Activated CD4-positive, alpha-beta T cell treated with anti-CD3 and anti-CD28 coated beads, Interleukin-2, amount 50 U/mL, for 1 hour (primary cell): ENCODE results near the gene MAP3K19.
"Not testable (repeated sequence)": the region's sequence is repeated elsewhere in the genome, so short reads cannot be mapped to it uniquely, and the experiment has no call there.

Experiments used
- DNase-seq: peaks from one replicate; pipeline ENCODE4 v3.0.0-alpha.2; 2020

MAP3K19 gene

GRCh38 chr2:134977104-134977503 lies 70.1 kb downstream of the MAP3K19 start:
- DNase-seq, result not testable (repeated sequence)

DNA sequence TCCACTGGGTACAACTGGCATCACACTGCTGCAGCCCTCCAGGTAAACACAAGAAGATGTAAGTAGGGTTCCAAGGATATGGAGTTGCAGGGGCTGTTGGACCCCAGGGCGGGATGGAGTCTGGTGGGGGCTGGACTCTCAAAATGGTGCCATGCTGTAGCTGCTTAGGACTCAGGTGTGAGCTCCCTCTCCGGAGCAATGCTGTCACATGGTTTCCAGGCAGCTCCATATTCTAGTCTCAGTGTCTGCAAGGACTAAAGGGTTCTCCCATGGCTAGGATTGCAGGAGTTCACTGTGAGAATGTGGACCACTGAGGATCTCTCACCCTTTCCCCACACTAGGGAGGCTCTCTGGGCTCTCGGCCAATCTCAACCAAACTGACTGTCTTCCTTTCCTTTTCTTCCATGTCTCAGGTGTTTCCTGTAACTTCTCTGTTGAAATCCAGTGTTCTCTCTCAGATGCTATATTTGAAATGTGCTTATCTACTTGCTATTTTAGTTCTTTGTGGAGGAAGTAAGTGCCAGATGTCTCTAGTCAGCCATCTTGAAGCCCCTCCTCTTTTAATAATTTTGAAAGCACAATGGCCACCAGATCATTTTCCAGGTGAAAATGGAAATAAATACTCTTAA lies 71.1 kb downstream of the MAP3K19 start:
- no peak for DNase-seq

- DNase-seq, result no peak
Observed at GRCh38 chr2:134975281-134976009, 71.8 kb downstream of the MAP3K19 start.

- no peak for DNase-seq
Observed at GRCh38 chr2:134973241-134974138, 73.8 kb downstream of the MAP3K19 start.

DNA sequence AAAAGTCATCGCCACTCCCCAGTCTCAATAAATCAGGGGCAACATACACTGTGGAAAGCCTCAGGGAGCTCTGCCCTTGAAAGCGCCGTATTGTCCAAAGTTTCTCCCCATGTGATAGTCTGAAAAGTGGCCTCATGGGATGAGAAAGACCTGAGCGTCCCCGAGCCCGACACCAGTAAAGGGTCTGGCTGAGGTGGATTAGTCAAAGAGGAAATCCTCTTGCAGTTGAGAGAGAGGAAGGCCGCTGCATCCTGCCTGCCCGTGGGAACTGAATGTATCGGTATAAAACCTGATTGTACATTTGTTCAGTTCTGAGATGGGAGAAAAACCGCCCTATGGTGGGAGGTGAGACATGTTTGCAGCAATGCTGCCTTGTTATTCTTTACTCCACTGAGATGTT lies 80.1 kb downstream of the MAP3K19 start:
- DNase-seq, result not testable (repeated sequence)

GRCh38 chr2:134957477-134957876 lies 89.8 kb downstream of the MAP3K19 start:
- no peak for DNase-seq

DNA sequence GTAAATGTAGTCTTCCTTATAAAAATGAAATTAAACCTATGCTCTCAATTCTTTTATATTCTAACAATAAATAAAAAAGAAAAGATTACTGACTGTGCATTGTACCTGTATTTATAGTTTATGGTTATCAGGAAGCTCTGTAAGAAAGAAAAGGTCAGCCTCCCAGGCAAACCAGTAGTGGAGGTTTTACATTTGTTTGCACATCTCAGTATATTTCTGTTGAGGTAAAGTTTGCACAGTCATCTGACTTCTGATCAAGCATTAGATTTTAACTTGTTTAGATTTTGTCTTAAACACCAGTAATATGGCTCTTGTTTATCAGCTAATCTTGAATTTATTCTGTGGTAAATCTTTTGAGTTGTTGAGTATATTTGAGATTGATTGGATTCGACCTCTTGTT lies 91.5 kb downstream of the MAP3K19 start:
- no peak for DNase-seq

DNA sequence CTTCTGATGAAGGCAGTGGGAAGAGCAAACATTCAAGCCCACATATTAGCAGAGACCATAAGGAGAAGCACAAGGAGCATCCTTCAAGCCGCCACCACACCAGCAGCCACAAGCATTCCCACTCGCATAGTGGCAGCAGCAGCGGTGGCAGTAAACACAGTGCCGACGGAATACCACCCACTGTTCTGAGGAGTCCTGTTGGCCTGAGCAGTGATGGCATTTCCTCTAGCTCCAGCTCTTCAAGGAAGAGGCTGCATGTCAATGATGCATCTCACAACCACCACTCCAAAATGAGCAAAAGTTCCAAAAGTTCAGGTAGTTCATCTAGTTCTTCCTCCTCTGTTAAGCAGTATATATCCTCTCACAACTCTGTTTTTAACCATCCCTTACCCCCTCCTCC lies 93.2 kb downstream of the MAP3K19 start:
- no peak for DNase-seq

DNA sequence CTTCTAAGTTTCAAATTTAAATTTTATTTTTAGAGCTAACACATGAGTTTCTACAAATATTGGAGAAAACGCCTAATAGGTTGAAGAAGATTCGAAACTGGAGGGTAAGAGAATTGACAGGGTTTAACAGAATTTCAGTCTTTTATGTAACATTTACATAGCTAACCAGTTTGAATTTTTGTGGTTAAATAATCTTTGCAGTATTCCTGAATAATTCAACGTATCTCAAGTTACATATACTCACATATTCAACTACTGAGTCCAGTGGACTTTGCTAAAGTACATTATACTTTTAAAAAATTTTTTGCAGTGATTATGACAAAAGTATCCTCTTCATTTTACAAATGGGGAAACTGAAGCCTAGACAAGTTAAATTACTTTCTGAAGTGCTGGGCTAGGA lies 94.6 kb downstream of the MAP3K19 start:
- no peak for DNase-seq

DNA sequence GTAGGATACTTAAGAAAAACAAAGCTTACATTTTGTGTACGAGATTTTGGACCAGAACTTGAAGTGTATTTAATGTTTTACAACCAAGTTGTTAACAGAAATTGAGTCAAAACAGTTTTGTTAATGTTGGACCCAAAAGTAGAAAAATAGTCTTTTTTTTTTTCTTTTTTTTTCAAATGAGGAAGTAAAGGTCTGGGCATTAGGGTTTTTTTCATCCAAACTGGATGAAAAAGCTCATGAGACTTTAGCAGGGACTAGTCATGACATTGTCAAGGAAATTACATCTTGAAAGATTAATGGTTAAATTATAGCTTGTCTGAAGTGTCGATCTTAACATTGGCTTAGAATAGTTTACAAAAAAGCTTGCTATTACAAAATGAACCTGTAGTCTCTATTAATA lies 96.4 kb downstream of the MAP3K19 start:
- DNase-seq, result no peak

GRCh38 chr2:134949981-134950708 lies 97.1 kb downstream of the MAP3K19 start:
- DNase-seq, result no peak

GRCh38 chr2:134946073-134946472 lies 101.2 kb downstream of the MAP3K19 start:
- no peak for DNase-seq

- no peak for DNase-seq
Observed at GRCh38 chr2:134944975-134945374, 102.3 kb downstream of the MAP3K19 start.

- no peak for DNase-seq
Observed at GRCh38 chr2:134943540-134943939, 103.7 kb downstream of the MAP3K19 start.

DNA sequence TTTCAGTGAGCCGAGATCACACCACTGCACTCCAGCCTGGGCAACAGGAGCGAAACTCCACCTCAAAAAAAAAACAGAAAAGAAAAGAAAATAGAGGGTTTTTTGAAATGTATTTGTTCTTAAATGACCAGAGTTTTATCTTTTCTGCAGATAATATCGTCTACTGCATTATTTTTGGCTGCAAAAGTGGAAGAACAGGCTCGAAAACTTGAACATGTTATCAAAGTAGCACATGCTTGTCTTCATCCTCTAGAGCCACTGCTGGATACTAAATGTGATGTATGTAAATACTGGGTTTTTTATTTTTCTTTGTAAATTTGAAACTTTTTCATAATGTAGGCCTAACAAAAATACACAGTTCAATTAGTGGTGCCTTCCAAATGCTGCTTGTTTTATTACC lies 110.6 kb downstream of the MAP3K19 start:
- no peak for DNase-seq

GRCh38 chr2:134934641-134935040 lies 112.6 kb downstream of the MAP3K19 start:
- no peak for DNase-seq

GRCh38 chr2:134934150-134934549 lies 113.1 kb downstream of the MAP3K19 start:
- DNase-seq, result no peak

DNA sequence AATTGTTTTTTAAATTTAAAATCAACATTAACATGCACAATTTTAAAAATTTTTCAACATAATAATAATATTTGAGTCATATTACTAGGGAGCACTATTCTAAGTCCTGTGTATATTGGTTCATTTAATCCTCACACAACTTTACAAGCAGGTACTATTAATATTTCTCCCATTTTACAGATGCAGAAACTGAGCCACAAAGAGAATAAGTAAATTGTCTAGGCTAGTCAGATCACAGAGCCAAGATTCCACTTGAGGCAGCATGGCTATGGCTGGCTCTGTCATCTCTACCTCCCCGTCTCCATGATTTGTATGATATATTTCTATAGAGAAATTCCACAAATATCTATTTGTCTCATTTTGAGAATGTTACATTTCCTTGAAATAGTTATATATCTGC lies 113.5 kb downstream of the MAP3K19 start:
- no peak for DNase-seq

DNA sequence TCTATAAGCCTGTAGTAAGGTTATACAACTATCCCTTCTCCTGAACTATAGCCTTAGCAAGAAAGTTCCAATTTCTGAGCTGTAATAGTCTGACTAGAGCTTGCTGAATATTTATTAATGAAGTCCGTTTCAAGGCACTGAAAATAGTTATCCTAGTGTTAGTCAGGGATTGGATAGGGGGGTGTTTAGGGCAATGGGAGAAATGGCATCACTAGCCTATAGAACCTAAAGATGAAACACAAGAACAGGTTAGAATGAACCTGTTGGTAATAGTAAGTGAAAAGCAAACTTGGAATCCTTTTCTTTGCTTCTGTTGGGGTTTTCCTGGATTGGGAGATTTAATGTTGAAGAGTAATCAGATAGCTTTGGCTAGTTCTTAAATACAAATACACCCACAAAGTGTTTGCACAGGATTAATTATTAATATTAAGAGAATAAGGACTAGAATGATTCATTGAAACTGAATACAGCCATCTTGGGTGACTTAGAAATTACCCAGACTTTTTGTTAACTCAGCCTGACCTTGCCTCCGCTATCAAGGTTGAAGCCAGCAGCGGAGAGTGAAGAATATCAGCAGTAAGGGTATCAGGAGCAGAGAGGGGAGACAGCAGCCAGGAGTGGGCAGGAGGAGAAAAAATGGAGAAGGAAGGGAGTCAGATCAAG lies 114.3 kb downstream of the MAP3K19 start:
- DNase-seq, result no peak

DNA sequence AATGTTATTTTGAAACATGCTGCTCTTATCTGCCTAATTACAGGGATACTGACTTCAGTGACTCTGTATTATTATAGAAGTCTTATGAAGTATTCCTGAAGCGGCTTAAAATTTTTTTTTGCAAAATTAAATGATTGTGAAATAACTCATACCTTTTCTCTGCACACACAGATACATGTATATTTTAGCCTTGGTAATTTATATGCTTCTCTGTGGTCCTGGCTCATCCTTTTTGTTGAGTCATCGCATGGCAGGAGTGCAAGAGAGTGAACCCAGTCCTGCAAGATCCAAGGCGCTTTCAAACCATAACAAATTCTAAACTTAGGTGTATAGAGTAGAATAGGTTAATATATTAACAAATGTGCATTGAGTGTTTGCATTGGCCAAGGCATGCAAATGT lies 120.1 kb downstream of the MAP3K19 start:
- DNase-seq, result no peak

- no peak for DNase-seq
Observed at GRCh38 chr2:134926231-134926931, 120.9 kb downstream of the MAP3K19 start.

DNA sequence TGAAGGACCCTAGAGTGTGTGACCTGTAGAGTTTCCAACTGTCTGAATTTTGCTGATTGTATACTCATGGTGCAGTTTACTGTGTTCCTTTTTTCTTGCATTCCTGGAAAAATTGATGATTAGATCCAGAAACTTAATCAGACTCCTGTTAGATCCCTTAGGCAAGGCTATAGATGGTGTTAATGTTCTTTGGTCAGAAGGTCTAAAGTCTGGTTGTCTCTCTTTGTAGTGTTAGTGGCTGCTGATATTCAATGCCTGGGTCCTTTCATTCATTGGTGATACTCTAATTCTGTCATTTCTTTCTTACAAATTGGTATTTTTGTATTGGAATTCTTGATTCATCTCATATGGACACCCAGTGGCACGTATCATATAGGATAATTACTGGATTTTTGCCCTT lies 122.3 kb downstream of the MAP3K19 start:
- no peak for DNase-seq
